B cell (primary cell): ENCODE measurements around the gene ZSCAN31.

ENCODE experiments used
- EZH2 ChIP-seq: IDR thresholded peaks from 2 replicates; pipeline ENCODE4 v1.6.1; 2012; ENCODE audit warnings: borderline replicate concordance, low read depth, mild to moderate bottlenecking, moderate library complexity, low read length; ENCODE audit not compliant: insufficient read depth, poor library complexity, severe bottlenecking
- TF ChIP-seq, protein P1 (sequence below): fragments of 200-600 bp; IDR thresholded peaks from one replicate; pipeline ENCODE4 v1.8.0; 2022; ENCODE audit warnings: antibody characterized with exemption, mild to moderate bottlenecking

DNA sequence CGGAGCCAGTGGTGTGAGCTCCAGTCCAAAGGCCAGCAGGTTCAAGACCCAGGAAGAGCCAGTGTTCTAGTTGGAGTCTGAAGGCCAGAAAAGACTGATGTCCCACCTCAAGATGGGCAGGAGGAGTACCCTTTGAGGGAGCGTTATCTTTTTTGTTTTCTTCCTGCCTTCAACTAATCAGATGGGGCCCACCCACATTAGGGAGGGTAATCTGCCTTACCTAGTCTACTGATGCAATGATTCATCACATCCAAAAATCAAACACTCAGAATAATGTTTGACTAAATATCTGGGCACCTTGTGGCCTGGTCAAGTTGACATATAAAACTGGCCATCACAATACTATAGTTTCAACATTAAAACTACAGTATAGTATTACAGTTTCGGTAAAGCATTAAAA is 33.5 kb upstream of the ZSCAN31 start:
- TF ChIP-seq, protein P1, sequence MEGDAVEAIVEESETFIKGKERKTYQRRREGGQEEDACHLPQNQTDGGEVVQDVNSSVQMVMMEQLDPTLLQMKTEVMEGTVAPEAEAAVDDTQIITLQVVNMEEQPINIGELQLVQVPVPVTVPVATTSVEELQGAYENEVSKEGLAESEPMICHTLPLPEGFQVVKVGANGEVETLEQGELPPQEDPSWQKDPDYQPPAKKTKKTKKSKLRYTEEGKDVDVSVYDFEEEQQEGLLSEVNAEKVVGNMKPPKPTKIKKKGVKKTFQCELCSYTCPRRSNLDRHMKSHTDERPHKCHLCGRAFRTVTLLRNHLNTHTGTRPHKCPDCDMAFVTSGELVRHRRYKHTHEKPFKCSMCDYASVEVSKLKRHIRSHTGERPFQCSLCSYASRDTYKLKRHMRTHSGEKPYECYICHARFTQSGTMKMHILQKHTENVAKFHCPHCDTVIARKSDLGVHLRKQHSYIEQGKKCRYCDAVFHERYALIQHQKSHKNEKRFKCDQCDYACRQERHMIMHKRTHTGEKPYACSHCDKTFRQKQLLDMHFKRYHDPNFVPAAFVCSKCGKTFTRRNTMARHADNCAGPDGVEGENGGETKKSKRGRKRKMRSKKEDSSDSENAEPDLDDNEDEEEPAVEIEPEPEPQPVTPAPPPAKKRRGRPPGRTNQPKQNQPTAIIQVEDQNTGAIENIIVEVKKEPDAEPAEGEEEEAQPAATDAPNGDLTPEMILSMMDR: no peak
- no peak for TF ChIP-seq EZH2
